PC-3 (cell line): ENCODE results near the gene DNM2. TPM values are rescaled to one million over a fixed set of nuclear protein-coding genes. Genes with fewer than 3 reads are reported as not detected.

Experiments
- ATAC-seq: fragments of 200-7000 bp; cut with Tn5 transposase; 2 replicates; pipeline ENCODE4 v1.9.1; 2020; ENCODE audit warnings: mild to moderate bottlenecking, moderate library complexity
- BruUV-seq: library from RNA; stranded (reverse); fragments of 400-500 nt; replicated peaks from 2 replicates; lab custom pipeline; 2021; lab: Mats Ljungman, UMichigan
- CTCF ChIA-PET: fragments of 300-600 bp; sonication (Branson Sonifier 250); formaldehyde crosslinking; loops from one replicate; lab custom pipeline; 2022; ENCODE audit warnings: antibody characterized with exemption; lab: Charles Lee
- POLR2A ChIA-PET: fragments of 300-600 bp; sonication (Branson Sonifier 250); formaldehyde crosslinking; loops from one replicate; lab custom pipeline; 2022; ENCODE audit warnings: antibody characterized with exemption; ENCODE audit not compliant: unreplicated experiment; lab: Charles Lee
- DNase-seq: peaks from one replicate; pipeline ENCODE4 v3.0.0-alpha.2; 2015
- H2AFZ ChIP-seq: fragments of 300-600 bp; sonication (generic); 2 replicates; pipeline ENCODE4 v1.6.0; 2016; ENCODE audit warnings: antibody characterized with exemption, low read length
- H3F3A ChIP-seq: fragments of 300-600 bp; sonication (generic); one replicate; pipeline ENCODE4 v1.6.0; 2017; ENCODE audit warnings: antibody characterized with exemption, low read length, control low read depth, mild to moderate bottlenecking; ENCODE audit not compliant: unreplicated experiment
- H3K27ac ChIP-seq: fragments of 300-600 bp; sonication (generic); 2 replicates; pipeline ENCODE4 v1.5.1; 2016; ENCODE audit warnings: mild to moderate bottlenecking, low read length
- H3K27me3 ChIP-seq: fragments of 300-600 bp; sonication (generic); 2 replicates; pipeline ENCODE4 v1.6.1; 2016; ENCODE audit warnings: low read length, mixed read lengths
- H3K36me3 ChIP-seq: fragments of 300-600 bp; sonication (generic); 2 replicates; pipeline ENCODE4 v1.6.1; 2016; ENCODE audit warnings: low read depth, mixed run types, low read length, mixed read lengths
- H3K4me1 ChIP-seq: fragments of 300-600 bp; sonication (generic); 2 replicates; pipeline ENCODE4 v1.5.1; 2016; ENCODE audit warnings: low read length; ENCODE audit not compliant: insufficient read depth
- H3K4me2 ChIP-seq: fragments of 300-600 bp; sonication (generic); 2 replicates; pipeline ENCODE4 v1.6.0; 2016; ENCODE audit warnings: low read length
- H3K4me3 ChIP-seq: fragments of 300-600 bp; sonication (generic); 2 replicates; pipeline ENCODE4 v1.5.1; 2016; ENCODE audit warnings: mild to moderate bottlenecking, low read length, mixed read lengths
- H3K79me2 ChIP-seq: fragments of 300-600 bp; sonication (generic); 2 replicates; pipeline ENCODE4 v1.6.1; 2017; ENCODE audit warnings: low read length, mixed read lengths
- H3K9ac ChIP-seq: fragments of 300-600 bp; sonication (generic); 2 replicates; pipeline ENCODE4 v1.6.0; 2016; ENCODE audit warnings: mild to moderate bottlenecking, low read length
- H3K9me2 ChIP-seq: fragments of 300-600 bp; sonication (generic); replicated peaks from 2 replicates; pipeline ENCODE4 v1.6.1; 2016; ENCODE audit warnings: mixed run types, low read length, mixed read lengths
- H3K9me3 ChIP-seq: fragments of 300-600 bp; sonication (generic); 2 replicates; pipeline ENCODE4 v1.6.1; 2016; ENCODE audit warnings: low read length, mixed read lengths
- H4K20me1 ChIP-seq: fragments of 300-600 bp; sonication (generic); 2 replicates; pipeline ENCODE4 v1.6.1; 2016; ENCODE audit warnings: low read length, mixed read lengths
- CTCF ChIP-seq: fragments of 300-600 bp; sonication (generic); conservative IDR thresholded peaks from 2 replicates; pipeline ENCODE4 v1.5.1; 2017; ENCODE audit warnings: antibody characterized with exemption, low read depth, mild to moderate bottlenecking, low read length
- EZH2 ChIP-seq: fragments of 300-600 bp; sonication (generic); IDR thresholded peaks from one replicate; pipeline ENCODE4 v1.6.1; 2017; ENCODE audit warnings: antibody characterized with exemption, mild to moderate bottlenecking, low read length; ENCODE audit not compliant: unreplicated experiment
- EZH2phosphoT487 ChIP-seq: fragments of 300-600 bp; sonication (generic); IDR thresholded peaks from 2 replicates; pipeline ENCODE4 v1.6.1; 2018; ENCODE audit warnings: mild to moderate bottlenecking, antibody characterized with exemption, low read length, borderline replicate concordance
- intact Hi-C: fragments of 100-400 bp; cut with micrococcal nuclease; formaldehyde crosslinking; loops from 2 replicates; pipeline ENCODE4 v1.9.0; 2023
- total RNA-seq: library from RNA; depleted of rRNA; stranded (reverse); fragments of >200 nt; gene quantifications from 2 replicates; pipeline ENCODE4 v1.2.3, GENCODE V29; 2014

DNM2 gene
- total RNA-seq, 1 experiment from 2014 or later = 150 TPM

GRCh38 chr19:10720607-10721125 is 2.8 kb downstream of the DNM2 start:
- H3K79me2 ChIP-seq = peaks cover 76% of the 10 kb centered on the region
- no peaks in the 10 kb centered on the region for H3F3A ChIP-seq
- no peak overlapping the region for H3K9ac ChIP-seq
- no peaks in the 10 kb centered on the region for H3K27me3 ChIP-seq
- DNase-seq (no peak), ATAC-seq (no peak)
- H3K36me3 ChIP-seq = no peaks in the 10 kb centered on the region
- no peak overlapping the region for H3K4me2 ChIP-seq
- no peaks in the 10 kb centered on the region for H3K9me2 ChIP-seq
- CTCF ChIA-PET = no interaction called here
- TF ChIP-seq EZH2 (no peak), CTCF (no peak), EZH2phosphoT487 (no peak)
- intact Hi-C loops = no loop called here
- POLR2A ChIA-PET = no interaction called here
- peaks cover 41% of the 10 kb centered on the region for H4K20me1 ChIP-seq
- H3K4me3 ChIP-seq = no peak overlapping the region
- H3K9me3 ChIP-seq = no peaks in the 10 kb centered on the region
- H3K4me1 ChIP-seq = peaks cover 15% of the 10 kb centered on the region
- BruUV-seq = no TSS peak
- H3K27ac ChIP-seq = no peak overlapping the region
- no peak overlapping the region for H2AFZ ChIP-seq

GRCh38 chr19:10723591-10723990 is 5.7 kb downstream of the DNM2 start:
- peaks cover 55% of the 10 kb centered on the region for H4K20me1 ChIP-seq
- H3K4me3 ChIP-seq = no peak overlapping the region
- H3K36me3 ChIP-seq = no peaks in the 10 kb centered on the region
- H3F3A ChIP-seq = no peaks in the 10 kb centered on the region
- POLR2A ChIA-PET = no interaction called here
- H3K4me2 ChIP-seq = no peak overlapping the region
- no peaks in the 10 kb centered on the region for H3K9me3 ChIP-seq
- intact Hi-C loops = no loop called here
- BruUV-seq = no TSS peak
- H3K79me2 ChIP-seq = peaks cover 99% of the 10 kb centered on the region
- ATAC-seq (no peak), DNase-seq (no peak)
- no peaks in the 10 kb centered on the region for H3K9me2 ChIP-seq
- no peak overlapping the region for H3K9ac ChIP-seq
- H3K4me1 ChIP-seq = peaks cover 10% of the 10 kb centered on the region
- H3K27me3 ChIP-seq = no peaks in the 10 kb centered on the region
- CTCF ChIA-PET = no interaction called here
- no peak overlapping the region for H3K27ac ChIP-seq
- no peak overlapping the region for H2AFZ ChIP-seq
- no peak for TF ChIP-seq EZH2phosphoT487
- no peak for TF ChIP-seq CTCF
- no peak for TF ChIP-seq EZH2

GRCh38 chr19:10724573-10725071 is 6.7 kb downstream of the DNM2 start:
- H4K20me1 ChIP-seq = peaks cover 50% of the 10 kb centered on the region
- ATAC-seq (no peak), DNase-seq (no peak)
- ChIA-PET CTCF (no interaction called here), POLR2A (no interaction called here)
- no peaks in the 10 kb centered on the region for H3K9me2 ChIP-seq
- no peaks in the 10 kb centered on the region for H3K27me3 ChIP-seq
- TF ChIP-seq EZH2phosphoT487 (no peak), EZH2 (no peak), CTCF (no peak)
- peaks cover 3% of the 10 kb centered on the region for H3K4me1 ChIP-seq
- no peak overlapping the region for H3K9ac ChIP-seq
- intact Hi-C loops = no loop called here
- no peak overlapping the region for H3K4me3 ChIP-seq
- no peaks in the 10 kb centered on the region for H3F3A ChIP-seq
- no TSS peak for BruUV-seq
- peaks cover 98% of the 10 kb centered on the region for H3K79me2 ChIP-seq
- no peaks in the 10 kb centered on the region for H3K9me3 ChIP-seq
- H3K4me2 ChIP-seq = no peak overlapping the region
- no peaks in the 10 kb centered on the region for H3K36me3 ChIP-seq
- H2AFZ ChIP-seq = no peak overlapping the region
- no peak overlapping the region for H3K27ac ChIP-seq
